Activated CD8-positive, alpha-beta memory T cell treated with anti-CD3 and anti-CD28 coated beads, Interleukin-2, amount 50 U/mL, for 1 hour (primary cell): ENCODE results near the gene DUS1L.

Source experiments
- DNase-seq: peaks from one replicate; pipeline ENCODE4 v3.0.0-alpha.2; 2020; ENCODE audit errors: extremely low read depth

DUS1L gene

DNA sequence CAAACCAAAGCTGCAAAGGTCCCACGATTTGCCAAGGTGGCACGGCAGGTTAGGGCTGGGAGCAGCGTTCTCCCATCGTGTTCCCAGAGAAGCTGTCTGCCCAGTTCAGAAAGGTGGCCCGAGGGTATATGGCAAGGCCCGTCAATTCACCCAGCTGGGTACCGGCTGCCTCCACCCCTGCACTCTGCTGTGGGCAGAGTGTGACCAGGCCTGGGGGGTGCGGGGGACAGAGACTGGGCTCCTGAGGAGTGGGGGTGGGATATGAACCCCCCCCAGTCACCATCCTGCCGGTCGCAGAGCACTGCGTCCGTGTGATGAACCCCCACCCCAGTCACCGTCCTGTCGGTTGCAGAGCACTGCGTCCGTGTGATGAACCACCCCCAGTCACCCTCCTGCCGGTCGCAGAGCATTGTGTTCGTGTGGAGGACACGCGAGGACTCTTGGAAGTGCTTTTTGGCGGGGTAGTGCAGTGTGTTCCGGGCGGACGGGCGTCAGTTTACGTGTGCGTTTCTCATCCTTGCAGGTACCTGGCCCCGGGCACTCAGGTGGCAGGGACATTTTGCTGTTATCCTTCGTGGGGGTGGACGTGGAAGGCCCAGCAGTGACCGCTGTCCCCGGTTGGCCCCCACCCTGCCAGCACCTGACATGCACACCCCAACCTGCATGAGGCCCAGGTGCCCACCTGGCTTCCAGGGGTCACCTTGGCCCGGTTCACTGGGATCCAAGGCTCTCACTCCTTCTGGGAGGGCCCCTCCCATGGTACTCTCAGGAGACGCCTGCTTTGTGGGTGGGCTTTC lies 35.1 kb upstream of the DUS1L start:
- DNase-seq = no peak

DNA sequence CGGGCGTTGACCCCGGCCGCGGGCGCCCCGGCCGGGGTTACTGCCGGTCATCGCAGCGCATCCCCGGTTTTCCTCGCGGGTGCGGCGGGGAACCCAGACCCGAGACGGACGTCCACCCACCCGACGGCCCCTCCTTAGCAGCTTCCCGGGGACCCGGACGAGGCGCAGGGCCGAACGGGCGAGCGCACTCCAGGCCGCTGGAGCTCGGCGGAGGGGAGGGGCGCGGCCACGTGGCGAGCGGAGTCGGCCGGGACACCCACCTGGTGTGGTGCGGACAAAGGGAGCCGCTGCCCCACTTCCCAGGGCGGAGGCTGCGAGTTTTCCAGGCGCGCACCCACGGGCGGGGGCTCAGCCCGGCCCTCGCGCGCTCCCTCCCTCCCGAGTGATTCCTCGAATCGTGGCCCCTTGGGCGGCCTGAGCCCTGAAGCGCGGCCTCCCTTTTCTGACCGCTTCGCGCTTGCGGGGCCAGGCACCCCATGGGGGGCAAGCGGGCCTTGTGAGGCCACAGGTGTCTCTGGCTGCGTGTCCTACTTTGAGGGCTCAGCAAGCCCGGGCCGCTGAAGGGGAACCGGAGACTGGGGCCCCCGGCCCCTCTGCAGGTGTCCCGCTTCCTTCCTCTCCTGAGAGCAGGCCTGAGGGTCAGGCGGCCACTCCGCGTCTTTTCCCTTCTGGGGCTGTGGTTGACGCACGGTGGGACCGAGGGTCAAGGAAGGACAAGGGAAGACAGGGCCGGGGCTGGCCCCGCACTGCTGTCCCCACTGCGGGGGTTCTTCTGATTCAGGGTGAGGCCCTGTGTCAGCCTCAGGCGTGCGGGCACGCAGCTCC lies 33.5 kb upstream of the DUS1L start:
- no peak for DNase-seq

DNA sequence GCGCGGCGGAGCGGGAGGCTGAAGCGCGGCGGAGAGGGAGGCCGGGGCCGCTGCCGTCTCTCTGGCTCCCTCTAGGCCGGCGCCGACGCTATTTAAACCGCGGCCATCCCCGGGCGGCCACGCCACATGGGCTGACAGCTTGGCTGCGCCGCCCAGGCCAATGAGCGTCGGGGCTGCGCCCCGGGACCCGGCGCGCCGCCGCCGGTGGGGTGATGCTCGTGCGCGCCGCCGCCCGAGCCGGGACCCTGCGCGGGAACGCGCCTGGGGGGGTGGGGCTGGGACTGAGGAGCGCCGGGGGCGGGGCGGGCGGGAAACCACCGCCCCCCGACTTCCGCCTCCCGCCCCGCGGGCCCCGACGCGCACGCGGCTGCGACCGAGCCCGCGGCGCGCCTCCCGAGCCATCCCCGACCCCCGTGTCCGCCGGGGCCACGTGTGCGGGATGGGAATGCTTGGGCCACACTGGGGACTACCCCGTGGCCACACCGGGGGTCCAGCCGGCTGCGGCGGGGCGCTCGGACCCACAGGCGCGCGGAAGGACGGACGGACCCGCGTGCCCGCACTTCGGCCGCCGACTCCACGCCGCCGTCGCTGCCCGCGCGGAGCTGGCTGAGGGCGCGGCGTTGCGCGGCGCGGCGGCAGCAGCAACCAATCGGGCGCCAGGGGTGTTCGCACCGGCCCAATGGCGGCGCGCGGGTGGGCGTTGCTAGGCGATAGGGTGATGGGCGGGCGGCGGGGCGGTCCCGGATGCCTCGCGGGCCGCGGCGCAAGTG lies 32.8 kb upstream of the DUS1L start, which contains the start of gene FASN:
FASN (minus strand) TSS at position 68 of the 770 bp plus-strand sequence. CDS start 1,791 bp downstream, outside the sequence.
- peak; percentile 74 for DNase-seq

DNA sequence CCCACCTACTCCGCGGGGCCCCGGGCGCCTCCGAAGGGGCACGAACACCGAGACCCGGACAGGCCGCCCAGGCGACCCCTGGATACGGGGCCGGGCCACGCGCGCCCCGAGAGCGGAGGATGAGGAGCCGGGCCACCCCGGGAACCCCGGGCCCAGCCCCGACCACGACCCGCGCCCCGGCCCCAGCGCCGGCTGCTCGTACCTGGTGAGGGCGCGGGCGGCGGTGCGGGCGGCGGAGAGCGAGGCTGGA lies 32.2 kb upstream of the DUS1L start:
- DNase-seq = no peak

DNA sequence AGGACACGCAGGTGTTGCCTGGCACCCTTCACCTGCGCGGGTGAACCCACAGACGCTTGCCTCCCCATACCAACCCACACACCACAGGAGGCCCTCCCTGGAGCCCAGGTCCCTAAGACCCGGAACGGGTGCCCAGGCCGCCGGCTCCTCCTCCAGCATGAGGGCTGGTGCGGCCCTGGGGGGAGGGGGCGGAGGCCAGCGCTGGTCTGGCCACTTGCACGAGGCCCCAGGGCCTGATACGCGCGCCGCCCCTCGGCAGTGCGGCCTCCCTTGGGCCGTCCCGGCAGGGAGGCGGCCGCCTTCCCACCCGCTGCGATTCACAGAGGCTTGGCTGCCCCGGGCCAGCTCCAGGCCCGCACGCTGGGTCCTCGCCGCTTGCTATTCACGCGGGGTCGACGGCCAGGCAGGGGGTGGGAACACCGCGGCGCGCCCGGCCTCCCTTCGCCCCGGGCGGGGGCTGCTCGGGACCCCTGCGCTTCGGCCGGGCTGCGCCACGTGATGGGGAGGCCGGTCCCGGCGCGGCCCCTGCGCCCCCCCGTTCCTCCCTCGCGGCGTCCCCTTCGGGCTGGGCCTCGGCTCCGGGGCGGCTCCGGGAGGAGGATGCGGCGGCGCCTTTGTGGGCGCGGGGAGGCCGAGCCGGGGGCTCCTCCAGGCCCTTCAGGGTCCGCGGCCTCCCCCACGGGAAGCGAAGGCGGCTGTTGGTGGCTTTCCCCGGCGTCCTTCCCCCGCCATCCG lies 31.7 kb upstream of the DUS1L start:
- DNase-seq = no peak

DNA sequence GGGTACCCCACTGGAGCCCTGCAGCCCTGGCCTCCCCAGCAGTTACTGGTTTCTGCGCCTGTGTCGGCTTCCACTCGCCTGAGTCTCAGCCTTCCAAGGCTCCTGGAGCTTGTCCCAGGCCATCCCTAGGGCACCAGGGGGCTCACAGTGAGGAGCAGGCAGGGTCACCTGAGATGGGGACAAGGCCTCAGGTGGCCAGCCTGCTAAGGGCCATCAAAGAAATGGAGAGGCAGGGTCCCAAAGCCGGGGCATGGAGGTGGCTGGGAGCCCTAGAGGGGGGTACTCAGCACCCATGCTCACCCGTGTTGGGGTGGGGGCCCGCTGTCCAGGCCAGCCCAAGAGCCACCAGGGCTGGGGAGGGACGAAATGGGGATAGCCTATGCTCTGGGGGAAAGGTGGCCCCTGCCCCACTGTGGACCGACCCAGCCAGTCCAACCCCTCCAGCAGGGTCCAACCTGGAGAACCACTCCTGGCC lies 31.1 kb upstream of the DUS1L start:
- DNase-seq = no peak

DNA sequence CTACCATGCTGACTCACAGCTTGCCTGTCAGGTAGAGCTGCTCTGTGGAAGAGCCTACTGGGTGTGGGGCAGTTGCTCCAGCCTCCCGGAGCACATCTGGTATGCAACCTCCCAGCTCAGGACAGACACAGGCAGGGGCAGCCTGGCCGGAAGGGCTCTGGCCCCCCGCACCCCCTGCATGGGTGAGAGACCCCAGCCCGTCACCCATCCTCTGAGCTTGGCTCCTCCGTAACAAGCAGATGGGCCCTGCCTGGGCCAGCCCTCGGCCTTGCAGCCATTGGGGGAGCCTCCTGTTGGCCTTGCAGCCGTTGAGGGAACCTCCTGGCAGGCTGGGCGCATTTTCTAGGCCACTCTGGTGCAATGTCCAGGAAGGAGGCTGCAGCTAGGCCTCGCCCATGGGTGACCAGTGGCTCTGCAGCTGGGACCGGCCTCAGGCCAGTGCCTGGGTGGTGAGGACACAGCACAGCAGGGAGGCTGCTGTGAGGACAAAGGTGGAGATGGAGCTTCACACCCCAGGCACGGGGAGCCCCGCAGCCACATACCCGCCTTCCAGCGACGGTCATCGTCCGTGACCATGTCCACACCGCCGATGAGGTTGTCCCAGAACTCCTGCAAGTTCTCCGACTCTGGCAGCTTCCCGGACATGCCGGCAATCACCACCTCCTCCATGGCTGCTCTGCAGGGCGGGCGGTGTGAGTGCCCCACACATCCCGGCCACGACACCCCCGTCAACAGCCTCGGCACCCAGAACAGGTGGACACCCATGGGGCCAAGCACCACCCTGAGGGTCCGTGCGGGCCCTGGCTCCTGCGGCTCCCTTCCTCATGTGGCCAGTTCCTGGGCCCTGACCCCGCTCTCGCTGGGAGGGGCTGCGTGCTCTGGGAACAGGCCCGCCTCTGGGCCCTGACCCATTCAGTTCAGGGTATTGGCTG lies 30.4 kb upstream of the DUS1L start:
- no peak for DNase-seq

DNA sequence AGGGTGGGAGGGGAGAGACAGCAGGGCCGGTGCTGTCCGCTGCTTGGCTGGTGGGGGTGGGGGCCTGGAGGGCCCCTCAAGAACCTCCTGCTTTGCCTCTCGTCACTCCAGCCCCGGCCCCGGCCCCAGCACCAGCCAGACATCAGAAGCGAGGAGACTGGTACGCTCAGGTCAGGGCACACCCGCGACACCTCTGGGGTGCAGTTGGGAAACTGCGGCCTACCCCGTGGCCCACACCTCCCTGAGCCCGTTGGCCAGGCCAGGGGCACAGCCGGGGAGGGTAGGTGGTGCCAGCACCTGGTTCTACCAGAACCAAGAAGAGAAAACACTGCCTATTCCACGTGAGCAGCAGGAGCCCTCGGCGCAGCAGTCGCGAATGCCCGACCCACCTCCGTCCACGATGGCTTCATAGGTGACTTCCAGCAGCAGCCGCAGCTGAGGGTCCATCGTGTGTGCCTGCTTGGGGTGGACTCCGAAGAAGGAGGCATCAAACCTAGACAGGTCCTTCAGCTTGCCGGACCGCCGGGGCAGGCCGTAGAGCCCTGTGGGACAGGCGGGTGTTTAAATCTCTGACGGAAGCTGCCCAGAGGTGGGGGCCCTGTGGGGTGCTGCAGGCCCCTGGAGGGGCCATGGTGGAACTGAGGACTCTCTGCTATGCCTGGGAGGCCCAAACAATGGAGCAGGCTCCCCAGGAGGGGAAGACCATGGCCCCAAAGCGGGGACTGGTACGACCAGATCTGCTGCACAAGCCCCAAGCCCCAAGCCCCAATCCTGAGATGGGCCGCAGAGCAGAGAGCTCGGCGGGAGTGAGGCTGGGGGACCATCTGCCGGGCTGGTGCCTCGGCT lies 29.6 kb upstream of the DUS1L start:
- DNase-seq = no peak

DNA sequence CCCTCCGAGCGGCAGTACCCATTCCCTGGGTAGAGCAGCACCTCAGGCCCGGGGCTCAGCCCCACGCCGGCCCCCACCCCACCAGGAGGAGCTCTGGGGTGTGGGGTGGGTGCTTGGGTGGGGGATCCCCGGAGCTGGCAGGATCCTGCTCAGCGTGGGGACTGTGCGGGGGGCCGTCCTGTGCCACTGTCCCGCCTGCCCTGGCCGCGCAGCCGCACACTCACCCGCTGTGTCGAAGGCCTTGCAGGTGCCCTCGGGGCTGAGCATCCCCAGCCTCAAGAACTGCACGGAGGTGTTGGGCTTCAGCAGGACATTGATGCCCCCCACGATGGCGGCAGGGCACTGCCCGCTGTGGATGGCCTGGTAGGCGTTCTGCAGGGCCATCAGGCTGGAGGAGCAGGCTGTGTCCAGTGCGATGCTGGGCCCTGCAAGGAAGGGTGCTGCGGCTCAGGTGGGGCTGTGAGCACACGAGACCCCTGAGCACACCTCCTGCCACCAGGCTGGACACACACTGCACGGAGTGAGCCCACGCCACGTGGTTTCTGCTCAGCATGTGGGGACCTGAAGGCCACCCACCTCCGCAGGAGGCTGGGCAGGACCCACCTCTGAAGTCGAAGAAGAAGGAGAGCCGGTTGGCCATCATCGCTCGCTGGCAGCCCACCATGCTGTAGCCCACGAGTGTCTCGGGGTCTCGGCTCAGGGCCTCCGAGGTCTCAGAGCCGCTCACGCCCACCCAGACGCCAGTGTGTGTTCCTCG lies 27.6 kb upstream of the DUS1L start:
- DNase-seq = no peak

DNA sequence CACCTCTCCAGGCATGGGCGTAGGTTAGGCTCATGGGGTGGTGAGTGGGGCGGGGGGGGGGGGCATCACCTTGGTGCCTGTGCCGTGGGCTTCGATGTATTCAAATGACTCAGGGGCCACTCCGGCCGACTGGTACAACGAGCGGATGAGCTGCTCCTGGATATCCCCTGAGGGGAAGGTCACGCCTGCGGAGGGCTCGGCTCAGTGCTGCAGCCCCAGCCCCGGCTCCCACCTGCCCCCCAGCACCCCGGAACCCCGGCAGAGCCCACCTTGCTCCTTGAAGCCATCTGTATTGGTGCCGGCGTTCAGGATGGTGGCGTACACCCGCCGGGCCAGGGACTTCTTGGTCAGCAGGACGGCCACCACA lies 27.0 kb upstream of the DUS1L start:
- no peak for DNase-seq

DNA sequence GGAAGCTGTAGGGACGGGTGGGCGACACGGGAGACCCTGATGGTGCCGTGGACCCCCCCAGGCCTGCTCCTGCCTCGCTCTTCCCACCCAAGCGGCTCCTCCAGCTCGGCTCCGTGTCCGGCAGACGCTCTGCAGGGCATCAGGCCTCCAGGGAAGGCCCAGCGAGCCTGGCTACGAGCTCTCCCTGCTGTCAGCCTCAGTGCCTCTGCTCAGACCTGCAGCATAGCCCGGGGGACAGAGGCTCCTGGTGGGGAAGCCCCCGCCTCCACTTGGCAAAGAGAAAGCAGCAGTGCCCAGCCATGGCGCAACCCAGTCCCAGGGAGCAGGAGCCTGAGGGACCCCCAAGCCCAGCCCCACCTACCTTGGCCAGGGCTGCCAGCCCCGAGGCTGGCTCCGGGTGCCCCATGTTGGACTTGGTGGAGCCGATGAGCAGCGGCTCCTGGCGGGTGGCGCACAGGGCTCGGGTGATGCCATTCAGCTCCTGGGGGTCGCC lies 26.5 kb upstream of the DUS1L start:
- DNase-seq = no peak

DNA sequence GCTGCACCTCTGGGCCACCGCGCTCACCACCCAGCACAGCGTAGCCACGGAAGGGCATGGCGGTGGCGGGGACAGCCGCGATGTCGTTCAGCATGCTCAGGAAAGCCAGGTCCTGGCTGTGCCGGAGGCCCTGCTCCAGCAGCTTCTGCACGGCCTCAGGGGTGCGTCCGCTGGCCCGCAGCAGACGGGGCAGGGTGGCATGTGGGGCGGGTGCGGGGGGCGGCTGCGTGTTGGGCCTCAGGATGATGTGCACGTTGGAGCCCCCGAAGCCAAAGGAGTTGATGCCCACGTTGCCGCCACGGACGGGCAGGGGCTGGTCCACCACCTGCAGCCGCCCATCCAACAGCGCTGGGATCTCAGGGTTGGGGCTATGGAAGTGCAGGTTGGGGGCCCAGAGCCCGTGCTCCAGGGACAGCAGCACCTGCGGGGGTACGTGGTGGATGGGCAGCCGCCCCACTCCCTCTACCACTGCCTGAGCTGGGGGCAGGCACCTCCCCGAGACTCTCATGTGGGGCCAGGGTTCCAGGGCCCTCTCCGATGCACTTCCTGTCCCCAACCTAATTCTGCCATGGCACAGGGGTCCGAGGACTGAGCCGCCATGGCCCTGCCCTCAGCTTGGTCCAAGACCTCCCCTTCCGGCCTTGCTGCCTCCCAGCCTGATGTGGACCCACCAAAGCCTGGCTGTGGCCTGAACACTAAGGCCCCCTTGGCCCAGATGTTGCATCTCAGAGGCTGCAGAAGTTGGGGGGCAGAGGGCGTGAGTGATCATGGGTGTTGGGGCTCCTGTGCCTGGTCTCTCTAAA lies 25.9 kb upstream of the DUS1L start:
- DNase-seq = no peak

DNA sequence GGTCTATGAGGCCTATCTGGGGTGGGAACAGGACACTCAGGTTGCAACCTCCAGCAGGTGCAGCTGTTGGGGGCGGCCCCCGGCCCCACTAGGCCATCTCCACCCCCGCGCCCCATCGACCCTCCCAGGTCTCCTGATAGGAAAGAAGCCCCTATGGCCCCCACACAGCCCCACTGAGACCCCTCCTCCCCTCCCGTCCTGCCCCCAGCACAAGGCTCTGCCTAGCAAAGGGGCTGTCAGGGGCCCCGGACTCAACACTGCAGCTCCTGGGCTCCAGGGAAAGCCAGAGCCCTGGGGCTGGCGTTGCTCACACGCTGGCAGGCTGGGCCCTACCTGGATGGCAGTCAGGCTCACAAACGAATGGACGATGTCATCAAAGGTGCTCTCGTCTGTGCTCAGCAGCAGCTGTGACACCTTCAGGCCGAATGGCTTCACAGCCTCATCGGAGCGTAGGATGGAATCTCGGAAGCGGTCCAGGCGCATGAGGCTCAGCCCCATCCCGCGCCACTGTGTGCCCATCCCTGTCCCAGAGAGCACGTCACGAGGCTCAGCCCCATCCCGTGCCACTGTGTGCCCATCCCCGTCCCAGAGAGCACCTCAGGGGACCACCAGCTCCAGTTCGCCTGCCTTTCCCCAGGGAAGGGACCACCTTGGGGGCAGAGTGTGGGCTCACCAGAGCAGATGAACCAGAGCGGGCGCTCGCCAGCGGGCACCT lies 25.1 kb upstream of the DUS1L start:
- DNase-seq = no peak

DNA sequence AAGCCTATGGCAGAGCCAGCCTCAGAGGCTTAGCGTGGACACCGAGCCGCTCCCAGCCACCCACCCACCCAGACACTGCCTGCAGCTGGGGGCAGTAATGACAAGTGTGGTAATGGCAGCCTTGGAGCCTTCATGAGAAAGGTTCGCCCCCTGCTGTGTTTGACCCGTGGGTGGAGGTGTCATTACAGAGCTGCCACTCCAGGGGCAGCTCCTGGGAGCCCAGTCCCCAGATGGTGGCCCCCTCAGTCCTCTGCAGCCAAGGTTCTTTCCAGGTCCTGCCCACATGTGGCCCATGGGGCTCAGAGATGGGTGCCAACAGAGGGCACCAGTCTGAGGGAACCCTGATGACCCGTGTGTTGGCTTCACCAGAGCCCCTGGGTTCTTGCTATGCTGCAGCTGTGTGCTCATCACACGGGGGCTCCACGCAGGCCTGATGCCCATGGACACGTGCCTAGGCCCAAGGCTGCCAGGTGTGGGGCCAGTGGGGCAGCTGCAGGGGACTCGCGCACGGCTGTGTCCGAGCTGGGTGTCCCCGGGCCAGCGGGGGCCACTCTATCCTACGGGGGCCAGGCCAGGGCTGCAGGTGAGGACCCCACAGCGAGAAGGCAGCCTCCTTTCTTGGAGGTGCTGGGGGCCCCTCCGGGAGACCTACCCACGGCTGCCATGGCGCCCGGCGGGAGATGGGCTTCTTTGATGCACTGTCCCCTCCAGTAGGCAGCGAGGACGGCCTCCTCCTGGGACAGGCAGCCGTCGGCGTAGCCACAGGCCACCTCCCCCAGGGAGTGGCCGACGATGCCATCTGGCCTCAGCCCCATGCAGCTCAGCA lies 24.3 kb upstream of the DUS1L start:
- no peak for DNase-seq

DNA sequence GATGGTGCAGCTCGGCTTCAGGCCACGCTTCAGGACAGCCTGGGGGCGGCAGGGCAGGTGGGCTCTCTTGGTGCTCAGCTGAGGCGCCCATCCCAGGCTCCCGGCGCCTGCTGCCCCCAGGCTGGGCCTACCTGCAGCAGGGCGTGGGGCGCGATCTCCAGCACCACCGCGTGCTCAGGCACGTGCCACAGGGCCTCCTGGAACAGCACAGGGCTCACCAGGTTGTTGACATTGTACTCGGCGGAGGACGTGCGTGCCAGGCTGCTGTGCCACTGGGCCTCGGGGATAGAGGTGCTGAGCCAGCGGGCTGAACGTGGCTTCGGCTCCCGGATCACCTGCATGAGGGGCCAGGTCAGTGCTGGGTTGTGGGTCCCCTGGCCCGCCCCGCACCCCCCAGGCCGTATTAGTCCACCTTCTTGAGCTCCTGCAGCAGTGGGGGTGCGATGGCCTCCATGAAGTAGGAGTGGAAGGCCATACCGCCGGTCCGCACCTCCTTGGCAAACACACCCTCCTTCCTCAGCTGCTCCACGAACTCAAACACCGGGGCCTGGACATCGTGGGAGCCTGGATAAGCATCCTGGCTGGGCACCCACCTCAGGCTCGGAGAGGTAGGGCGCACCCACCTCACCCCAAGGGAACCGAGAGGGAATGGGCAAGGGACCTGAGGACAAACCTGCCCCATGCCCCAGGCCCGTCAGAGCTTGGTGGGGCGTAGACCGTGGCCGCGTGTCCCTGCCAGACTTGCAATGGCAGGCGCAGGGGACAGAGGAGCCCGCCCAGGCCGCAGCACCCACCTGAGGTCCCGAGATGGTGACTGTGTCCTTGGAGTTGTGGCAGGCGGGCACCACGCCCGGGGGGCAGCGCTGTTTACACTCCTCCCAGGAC lies 23.5 kb upstream of the DUS1L start:
- DNase-seq = no peak
